HCT116 (cell line): ENCODE measurements around the gene ATXN2. TPM values are rescaled to one million over a fixed set of nuclear protein-coding genes. Genes with fewer than 3 reads are reported as not detected.

ENCODE experiments used
- ATAC-seq: fragments of 200-7000 bp; cut with Tn5 transposase; 2 replicates; pipeline ENCODE4 v1.9.1; 2020; ENCODE audit warnings: mild to moderate bottlenecking, moderate library complexity
- BruUV-seq: library from RNA; stranded (reverse); fragments of 400-500 nt; replicated peaks from 2 replicates; lab custom pipeline; 2021; lab: Mats Ljungman, UMichigan
- CTCF ChIA-PET: fragments of 300-600 bp; sonication (Branson Sonifier 250); formaldehyde crosslinking; loops from one replicate; lab custom pipeline; 2021; ENCODE audit warnings: antibody characterized with exemption; lab: Charles Lee
- POLR2A ChIA-PET: fragments of 300-600, 350-600 bp; sonication (Branson Sonifier 250); formaldehyde crosslinking; loops from one replicate; lab custom pipeline; 2021; ENCODE audit warnings: antibody characterized with exemption; lab: Charles Lee
- RAD21 ChIA-PET, 2 experiments: fragments of 300-600 bp; sonication (Branson Sonifier 250); formaldehyde crosslinking; loops; one replicate each; lab custom pipeline; 2023; ENCODE audit warnings: low total read pairs in 2 of 2; ENCODE audit not compliant: uncharacterized antibody in 2 of 2, unreplicated experiment in 2 of 2, low non-redundant PET in 1 of 2; lab: Charles Lee
- DNase-seq: peaks from one replicate; pipeline ENCODE4 v3.0.0-alpha.2; 2010; ENCODE audit warnings: low read depth, low spot score
- H2AFZ ChIP-seq: fragments of 200-600 bp; shearing (Covaris generic), sonication (generic); 2 replicates; pipeline ENCODE4 v1.6.1; 2017; ENCODE audit warnings: low read depth, mixed run types, mixed read lengths, antibody characterized with exemption, low read length; ENCODE audit not compliant: poor library complexity, severe bottlenecking
- H3K27ac ChIP-seq: 2 replicates; pipeline ENCODE4 v1.5.1; 2012; ENCODE audit warnings: low read depth, low read length
- H3K27me3 ChIP-seq: fragments of 200-600 bp; sonication (generic); 2 replicates; pipeline ENCODE4 v1.6.1; 2016; ENCODE audit warnings: mixed run types, low read length, mixed read lengths; ENCODE audit not compliant: insufficient read depth
- H3K36me3 ChIP-seq, 2 experiments: fragments of 200-500 bp in 1 of 2; fragments of 200-600 bp in 1 of 2; sonication (Bioruptor generic) in 1 of 2; sonication (generic) in 1 of 2; 2 replicates each; pipeline versions ENCODE4 v1.5.1 to v1.6.1; 2014 to 2016; ENCODE audit warnings: low read length in 2 of 2, inconsistent platforms in 1 of 2, mixed read lengths in 1 of 2, mixed run types in 1 of 2; ENCODE audit not compliant: insufficient read depth in 2 of 2, control insufficient read depth in 1 of 2
- H3K4me1 ChIP-seq, 2 experiments: fragments of 200-600 bp in 1 of 2; sonication (generic) in 1 of 2; 2 replicates each; pipeline versions ENCODE4 v1.5.1 to v1.6.1; 2012 to 2017; ENCODE audit warnings: low read length in 2 of 2, inconsistent platforms in 1 of 2, mild to moderate bottlenecking in 1 of 2, mixed read lengths in 1 of 2, mixed run types in 1 of 2, moderate library complexity in 1 of 2; ENCODE audit not compliant: insufficient read depth in 2 of 2, control insufficient read depth in 1 of 2
- H3K4me2 ChIP-seq: fragments of 200-600 bp; sonication (generic); 2 replicates; pipeline ENCODE4 v1.6.1; 2017; ENCODE audit warnings: mixed run types, low read length, mixed read lengths
- H3K4me3 ChIP-seq, 2 experiments: fragments of 200-600 bp in 1 of 2; sonication (generic) in 1 of 2; replicated peaks in 1 of 2; 2 replicates each; pipeline ENCODE4 v1.5.1; 2011 to 2016; ENCODE audit warnings: low read length in 2 of 2, control low read depth in 1 of 2, low read depth in 1 of 2, mild to moderate bottlenecking in 1 of 2, mixed read lengths in 1 of 2, mixed run types in 1 of 2
- H3K79me2 ChIP-seq: fragments of 200-600 bp; sonication (generic); 2 replicates; pipeline ENCODE4 v1.6.1; 2017; ENCODE audit warnings: mild to moderate bottlenecking, mixed run types, low read length, moderate library complexity, mixed read lengths; ENCODE audit not compliant: insufficient read depth
- H3K9ac ChIP-seq: fragments of 200-600 bp; sonication (generic); 2 replicates; pipeline ENCODE4 v1.6.1; 2016; ENCODE audit warnings: low read length, mixed read lengths
- H3K9me2 ChIP-seq: fragments of 200-600 bp; sonication (generic), shearing (Covaris generic); 2 replicates; pipeline ENCODE4 v1.6.1; 2017; ENCODE audit warnings: mixed run types, mild to moderate bottlenecking, moderate library complexity; ENCODE audit not compliant: insufficient read depth
- H3K9me3 ChIP-seq, 2 experiments: fragments of 200-500 bp in 1 of 2; fragments of 200-600 bp in 1 of 2; sonication (Bioruptor generic) in 1 of 2; sonication (generic) in 1 of 2; 2 replicates each; pipeline ENCODE4 v1.6.1; 2014 to 2017; ENCODE audit warnings: low read length in 2 of 2, mixed read lengths in 2 of 2, inconsistent platforms in 1 of 2, low read depth in 1 of 2, mild to moderate bottlenecking in 1 of 2, mixed run types in 1 of 2, moderate library complexity in 1 of 2; ENCODE audit not compliant: control insufficient read depth in 1 of 2, insufficient read depth in 1 of 2
- H4K20me1 ChIP-seq: fragments of 200-600 bp; sonication (generic), shearing (Covaris generic); 2 replicates; pipeline ENCODE4 v1.6.1; 2017; ENCODE audit warnings: mixed run types, mild to moderate bottlenecking, moderate library complexity; ENCODE audit not compliant: insufficient read depth
- ATF3 ChIP-seq: IDR thresholded peaks from 2 replicates; pipeline ENCODE4 v1.6.1; 2012
- CBX3 ChIP-seq: IDR thresholded peaks from 2 replicates; pipeline ENCODE4 v1.6.1; 2012; ENCODE audit warnings: low read depth
- EGR1 ChIP-seq: IDR thresholded peaks from 2 replicates; pipeline ENCODE4 v1.6.1; 2012; ENCODE audit warnings: low read depth
- EZH2phosphoT487 ChIP-seq: fragments of 200-600 bp; IDR thresholded peaks from 2 replicates; pipeline ENCODE4 v1.6.1; 2018; ENCODE audit warnings: antibody characterized with exemption, borderline replicate concordance
- JUND ChIP-seq: IDR thresholded peaks from 2 replicates; pipeline ENCODE4 v1.6.1; 2012
- POLR2A ChIP-seq: IDR thresholded peaks from 2 replicates; pipeline ENCODE4 v1.7.0; 2011; ENCODE audit warnings: borderline replicate concordance; ENCODE audit not compliant: insufficient read depth, insufficient read length; ENCODE audit errors: extremely low read depth
- RAD21 ChIP-seq: IDR thresholded peaks from 2 replicates; pipeline ENCODE4 v1.6.1; 2012; ENCODE audit warnings: low read depth, mild to moderate bottlenecking
- SP1 ChIP-seq: IDR thresholded peaks from 2 replicates; pipeline ENCODE4 v1.6.1; 2012; ENCODE audit warnings: low read depth
- SRF ChIP-seq: IDR thresholded peaks from 2 replicates; pipeline ENCODE4 v1.6.1; 2012; ENCODE audit warnings: low read depth
- TCF7L2 ChIP-seq: IDR thresholded peaks from 2 replicates; pipeline ENCODE4 v1.7.0; 2011; ENCODE audit warnings: borderline replicate concordance, inconsistent platforms; ENCODE audit not compliant: insufficient read depth, insufficient read length; ENCODE audit errors: extremely low read depth
- YY1 ChIP-seq: IDR thresholded peaks from 2 replicates; pipeline ENCODE4 v1.6.1; 2011; ENCODE audit warnings: low read length, low read depth, moderate library complexity, mild to moderate bottlenecking; ENCODE audit not compliant: insufficient replicate concordance; ENCODE audit errors: extremely low read depth
- ZNF274 ChIP-seq: fragments of 200-500 bp; sonication (Bioruptor generic); IDR thresholded peaks from 2 replicates; pipeline ENCODE4 v1.6.1; 2014; ENCODE audit warnings: mild to moderate bottlenecking, low read depth, low read length, inconsistent platforms
- intact Hi-C: fragments of 100-400 bp; cut with micrococcal nuclease; formaldehyde crosslinking; loops from 2 replicates; pipeline ENCODE4 v1.10.0; 2022
- total RNA-seq: library from RNA; stranded (reverse); gene quantifications from one replicate; pipeline ENCODE4 v1.2.1, GENCODE V29; 2021; ENCODE audit not compliant: unreplicated experiment
- TF ChIP-seq, protein P1 (sequence below), 3 experiments: fragments of 200-600 bp in 1 of 3; sonication (generic) in 1 of 3; IDR thresholded peaks in 2 of 3; conservative IDR thresholded peaks in 1 of 3; 2 replicates each; pipeline ENCODE4 v1.5.1; 2012 to 2017; ENCODE audit warnings: low read depth in 2 of 3, low read length in 2 of 3, antibody characterized with exemption in 1 of 3, borderline replicate concordance in 1 of 3, control low read depth in 1 of 3, mild to moderate bottlenecking in 1 of 3, mixed read lengths in 1 of 3, mixed run types in 1 of 3, moderate library complexity in 1 of 3; ENCODE audit not compliant: insufficient read depth in 1 of 3
- TF ChIP-seq, protein P2 (sequence below): IDR thresholded peaks from 2 replicates; pipeline ENCODE4 v1.6.1; 2012; ENCODE audit warnings: low read depth

ATXN2 gene
- total RNA-seq, 1 experiment from 2014 or later: 72.7 TPM

DNA sequence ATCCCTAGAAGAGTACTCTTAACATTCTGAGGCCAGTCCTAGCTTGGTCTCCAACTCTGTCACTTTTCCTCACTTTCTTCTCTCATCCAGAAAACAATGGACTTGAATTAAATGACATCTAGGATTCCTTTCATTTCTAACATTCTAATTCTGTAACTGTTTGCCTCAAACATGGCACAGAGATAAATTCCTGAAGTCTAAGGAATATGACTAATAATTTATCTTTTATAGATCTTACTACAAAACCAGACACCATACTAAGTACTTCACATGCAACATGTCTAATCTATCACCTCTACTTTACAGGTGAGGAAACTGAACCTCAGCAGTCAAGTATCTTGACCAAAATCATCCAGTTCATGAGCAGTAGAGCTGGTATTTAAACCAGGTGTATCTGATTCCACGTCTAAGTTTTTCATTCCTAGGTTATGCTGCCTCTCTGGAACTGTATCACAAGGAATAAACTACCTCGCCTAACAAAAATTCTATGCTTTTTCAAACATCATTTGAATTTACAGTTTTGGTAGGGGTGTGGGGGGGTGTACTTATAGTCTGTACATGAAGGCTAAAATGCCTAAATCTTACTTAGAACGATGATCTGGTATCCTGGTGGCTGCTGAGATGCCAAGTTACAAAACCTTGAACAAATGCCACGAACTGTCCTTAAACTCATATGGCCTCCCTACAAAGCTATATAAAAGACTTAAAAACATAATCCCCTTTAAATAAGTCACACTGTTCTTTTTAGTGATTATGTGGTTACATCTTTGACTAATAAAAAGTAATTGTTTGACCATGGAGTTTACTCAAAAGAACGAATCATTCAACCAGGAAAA, 41.6 kb downstream of the ATXN2 start:
- Histone ChIP-seq H3K4me3 (no peak overlapping the region), H3K9me3 (no peaks in the 10 kb centered on the region), H3K27ac (no peak overlapping the region), H3K9ac (no peak overlapping the region), H2AFZ (no peak overlapping the region), H3K9me2 (no peaks in the 10 kb centered on the region), H3K36me3 (no peaks in the 10 kb centered on the region), H3K79me2 (peaks cover 98% of the 10 kb centered on the region), H4K20me1 (no peaks in the 10 kb centered on the region; the same call in none of the 2 replicates), H3K27me3 (no peaks in the 10 kb centered on the region), H3K4me1 (peaks cover 0 to 9% of the 10 kb centered on the region in 2 experiments; a peak in 1 of 4 replicates), H3K4me2 (no peak overlapping the region)
- ChIA-PET CTCF (no interaction called here), POLR2A (no interaction called here), RAD21 (no interaction called here)
- ATAC-seq: no peak
- intact Hi-C loops: no loop called here
- BruUV-seq: no TSS peak
- DNase-seq: no peak
- TF ChIP-seq, protein P1, sequence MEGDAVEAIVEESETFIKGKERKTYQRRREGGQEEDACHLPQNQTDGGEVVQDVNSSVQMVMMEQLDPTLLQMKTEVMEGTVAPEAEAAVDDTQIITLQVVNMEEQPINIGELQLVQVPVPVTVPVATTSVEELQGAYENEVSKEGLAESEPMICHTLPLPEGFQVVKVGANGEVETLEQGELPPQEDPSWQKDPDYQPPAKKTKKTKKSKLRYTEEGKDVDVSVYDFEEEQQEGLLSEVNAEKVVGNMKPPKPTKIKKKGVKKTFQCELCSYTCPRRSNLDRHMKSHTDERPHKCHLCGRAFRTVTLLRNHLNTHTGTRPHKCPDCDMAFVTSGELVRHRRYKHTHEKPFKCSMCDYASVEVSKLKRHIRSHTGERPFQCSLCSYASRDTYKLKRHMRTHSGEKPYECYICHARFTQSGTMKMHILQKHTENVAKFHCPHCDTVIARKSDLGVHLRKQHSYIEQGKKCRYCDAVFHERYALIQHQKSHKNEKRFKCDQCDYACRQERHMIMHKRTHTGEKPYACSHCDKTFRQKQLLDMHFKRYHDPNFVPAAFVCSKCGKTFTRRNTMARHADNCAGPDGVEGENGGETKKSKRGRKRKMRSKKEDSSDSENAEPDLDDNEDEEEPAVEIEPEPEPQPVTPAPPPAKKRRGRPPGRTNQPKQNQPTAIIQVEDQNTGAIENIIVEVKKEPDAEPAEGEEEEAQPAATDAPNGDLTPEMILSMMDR (IDR thresholded peaks at IDR 0.05 in 2 of 3, conservative IDR thresholded peaks at IDR 0.05 in 1 of 3; ENCODE audit: borderline replicate concordance in 1 of 3, insufficient read depth in 1 of 3, low read depth in 2 of 3, low read length in 2 of 3): no peak
- TF ChIP-seq CBX3: no peak

DNA sequence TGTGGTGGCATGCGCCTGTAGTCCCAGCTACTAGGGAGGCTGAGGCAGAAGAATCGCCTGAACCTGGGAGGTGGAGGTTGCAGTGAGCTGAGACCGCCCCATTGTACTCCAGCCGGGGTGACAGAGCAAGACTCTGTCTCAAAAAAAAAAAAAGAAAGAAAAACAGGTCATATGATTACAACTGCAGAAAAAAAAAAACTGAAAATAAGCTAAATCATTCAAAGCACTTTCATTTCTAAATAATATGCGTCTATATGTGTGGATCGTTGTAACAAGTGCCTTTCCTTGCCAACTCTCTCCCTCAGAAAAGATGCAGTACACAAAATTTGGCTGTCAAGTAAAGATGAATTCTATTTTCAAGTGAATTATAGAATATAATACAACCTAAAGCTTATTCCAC, 42.4 kb downstream of the ATXN2 start:
- ChIA-PET POLR2A (no interaction called here), CTCF (no interaction called here), RAD21 (no interaction called here)
- H3K27me3 ChIP-seq: no peaks in the 10 kb centered on the region
- ATAC-seq: no peak
- H3K27ac ChIP-seq: no peak overlapping the region
- H3K9me3 ChIP-seq: no peaks in the 10 kb centered on the region
- no peak overlapping the region for H2AFZ ChIP-seq
- no peak overlapping the region for H3K9ac ChIP-seq
- DNase-seq: no peak
- no peaks in the 10 kb centered on the region; a peak in 1 of 4 replicates for H3K36me3 ChIP-seq
- no TSS peak for BruUV-seq
- no peaks in the 10 kb centered on the region; the same call in none of the 2 replicates for H4K20me1 ChIP-seq
- H3K79me2 ChIP-seq: peaks cover 97% of the 10 kb centered on the region
- intact Hi-C loops: no loop called here
- H3K4me3 ChIP-seq: no peak overlapping the region
- H3K4me2 ChIP-seq: no peak overlapping the region
- no peaks in the 10 kb centered on the region for H3K9me2 ChIP-seq
- H3K4me1 ChIP-seq: peaks cover 0 to 9% of the 10 kb centered on the region in 2 experiments; a peak in 1 of 4 replicates
- TF ChIP-seq SP1: no peak
- TF ChIP-seq RAD21: no peak
- no peak for TF ChIP-seq EGR1
- TF ChIP-seq EZH2phosphoT487: no peak
- no peak for TF ChIP-seq ATF3
- TF ChIP-seq ZNF274: no peak
- no peak for TF ChIP-seq JUND
- no peak for TF ChIP-seq POLR2A
- no peak for TF ChIP-seq YY1
- TF ChIP-seq SRF: no peak
- TF ChIP-seq TCF7L2: no peak
- TF ChIP-seq, protein P2, sequence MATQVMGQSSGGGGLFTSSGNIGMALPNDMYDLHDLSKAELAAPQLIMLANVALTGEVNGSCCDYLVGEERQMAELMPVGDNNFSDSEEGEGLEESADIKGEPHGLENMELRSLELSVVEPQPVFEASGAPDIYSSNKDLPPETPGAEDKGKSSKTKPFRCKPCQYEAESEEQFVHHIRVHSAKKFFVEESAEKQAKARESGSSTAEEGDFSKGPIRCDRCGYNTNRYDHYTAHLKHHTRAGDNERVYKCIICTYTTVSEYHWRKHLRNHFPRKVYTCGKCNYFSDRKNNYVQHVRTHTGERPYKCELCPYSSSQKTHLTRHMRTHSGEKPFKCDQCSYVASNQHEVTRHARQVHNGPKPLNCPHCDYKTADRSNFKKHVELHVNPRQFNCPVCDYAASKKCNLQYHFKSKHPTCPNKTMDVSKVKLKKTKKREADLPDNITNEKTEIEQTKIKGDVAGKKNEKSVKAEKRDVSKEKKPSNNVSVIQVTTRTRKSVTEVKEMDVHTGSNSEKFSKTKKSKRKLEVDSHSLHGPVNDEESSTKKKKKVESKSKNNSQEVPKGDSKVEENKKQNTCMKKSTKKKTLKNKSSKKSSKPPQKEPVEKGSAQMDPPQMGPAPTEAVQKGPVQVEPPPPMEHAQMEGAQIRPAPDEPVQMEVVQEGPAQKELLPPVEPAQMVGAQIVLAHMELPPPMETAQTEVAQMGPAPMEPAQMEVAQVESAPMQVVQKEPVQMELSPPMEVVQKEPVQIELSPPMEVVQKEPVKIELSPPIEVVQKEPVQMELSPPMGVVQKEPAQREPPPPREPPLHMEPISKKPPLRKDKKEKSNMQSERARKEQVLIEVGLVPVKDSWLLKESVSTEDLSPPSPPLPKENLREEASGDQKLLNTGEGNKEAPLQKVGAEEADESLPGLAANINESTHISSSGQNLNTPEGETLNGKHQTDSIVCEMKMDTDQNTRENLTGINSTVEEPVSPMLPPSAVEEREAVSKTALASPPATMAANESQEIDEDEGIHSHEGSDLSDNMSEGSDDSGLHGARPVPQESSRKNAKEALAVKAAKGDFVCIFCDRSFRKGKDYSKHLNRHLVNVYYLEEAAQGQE: no peak
